OCI-LY7 (cell line): ENCODE measurements around the gene POLRMT. TPM values are rescaled to one million over a fixed set of nuclear protein-coding genes. Genes with fewer than 3 reads are reported as not detected.

Source experiments
- BruUV-seq: library from RNA; stranded (reverse); fragments of 400-500 nt; replicated peaks from 2 replicates; lab custom pipeline; 2021; lab: Mats Ljungman, UMichigan
- CTCF ChIA-PET: fragments of 300-600 bp; sonication (Branson Sonifier 250); formaldehyde crosslinking; loops from one replicate; lab custom pipeline; 2022; ENCODE audit warnings: antibody characterized with exemption; ENCODE audit not compliant: unreplicated experiment; lab: Charles Lee
- POLR2A ChIA-PET: fragments of 300-600 bp; sonication (Branson Sonifier 250); formaldehyde crosslinking; loops from one replicate; lab custom pipeline; 2022; ENCODE audit warnings: antibody characterized with exemption; lab: Charles Lee
- DNase-seq: peaks from one replicate; pipeline ENCODE4 v3.0.0-alpha.2; 2015; ENCODE audit warnings: low spot score
- H2AFZ ChIP-seq: fragments of 200-600 bp; sonication (generic), shearing (Covaris generic); 2 replicates; pipeline ENCODE4 v1.6.1; 2014; ENCODE audit warnings: mild to moderate bottlenecking, antibody characterized with exemption, low read length, moderate library complexity
- H3K27ac ChIP-seq: fragments of 200-600 bp; sonication (generic); 2 replicates; pipeline ENCODE4 v1.5.1; 2014; ENCODE audit warnings: mixed run types, low read depth, mild to moderate bottlenecking, moderate library complexity, low read length, inconsistent platforms; ENCODE audit not compliant: poor library complexity, severe bottlenecking
- H3K36me3 ChIP-seq: fragments of 200-600 bp; sonication (generic); 2 replicates; pipeline ENCODE4 v1.6.1; 2014; ENCODE audit warnings: mild to moderate bottlenecking, antibody characterized with exemption, low read length, moderate library complexity, mixed read lengths; ENCODE audit not compliant: insufficient read depth
- H3K4me1 ChIP-seq: fragments of 200-600 bp; sonication (generic); 2 replicates; pipeline ENCODE4 v1.5.1; 2014; ENCODE audit warnings: mild to moderate bottlenecking, low read length; ENCODE audit not compliant: insufficient read depth, poor library complexity, severe bottlenecking
- H3K4me2 ChIP-seq: fragments of 200-600 bp; sonication (generic); 2 replicates; pipeline ENCODE4 v1.6.1; 2014; ENCODE audit warnings: mild to moderate bottlenecking, low read length
- H3K4me3 ChIP-seq: fragments of 200-600 bp; sonication (generic); 2 replicates; pipeline ENCODE4 v1.5.1; 2014; ENCODE audit warnings: mild to moderate bottlenecking, low read depth, low read length; ENCODE audit not compliant: poor library complexity, severe bottlenecking
- H3K79me2 ChIP-seq: fragments of 200-600 bp; sonication (generic); 2 replicates; pipeline ENCODE4 v1.6.1; 2016; ENCODE audit warnings: low read depth, mild to moderate bottlenecking, low read length, moderate library complexity, mixed read lengths; ENCODE audit not compliant: insufficient read depth
- H3K9me2 ChIP-seq: fragments of 200-600 bp; sonication (generic); 2 replicates; pipeline ENCODE4 v1.6.1; 2016; ENCODE audit warnings: mild to moderate bottlenecking, low read length, mixed read lengths; ENCODE audit not compliant: insufficient read depth
- H3K9me3 ChIP-seq: fragments of 200-600 bp; sonication (generic); 2 replicates; pipeline ENCODE4 v1.6.1; 2014; ENCODE audit warnings: mild to moderate bottlenecking, mixed run types, low read length, mixed read lengths
- H4K20me1 ChIP-seq: fragments of 200-600 bp; sonication (generic); 2 replicates; pipeline ENCODE4 v1.6.1; 2014; ENCODE audit warnings: mild to moderate bottlenecking, antibody characterized with exemption, low read length, moderate library complexity, mixed read lengths; ENCODE audit not compliant: insufficient read depth
- EZH2phosphoT487 ChIP-seq: fragments of 200-600 bp; sonication (generic); IDR thresholded peaks from 2 replicates; pipeline ENCODE4 v1.6.1; 2018; ENCODE audit warnings: low read depth, borderline replicate concordance, mild to moderate bottlenecking, mixed run types, antibody characterized with exemption, low read length, moderate library complexity, mixed read lengths
- intact Hi-C: fragments of 100-400 bp; cut with micrococcal nuclease; formaldehyde crosslinking; loops from one replicate; pipeline ENCODE4 v1.10.0; 2022; ENCODE audit not compliant: unreplicated experiment
- total RNA-seq, 2 experiments: library from RNA; depleted of rRNA in 1 of 2; stranded (reverse); fragments of >200 nt in 1 of 2; shearing (Covaris generic) in 1 of 2; gene quantifications; 2 replicates each; pipeline ENCODE4 v1.2.3, GENCODE V29; 2014 to 2022
- TF ChIP-seq, protein P1 (sequence below): fragments of 200-600 bp; sonication (generic); conservative IDR thresholded peaks from 2 replicates; pipeline ENCODE4 v1.5.1; 2014; ENCODE audit warnings: mild to moderate bottlenecking, antibody characterized with exemption, low read length, moderate library complexity, mixed read lengths

The POLRMT gene
- total RNA-seq, 2 experiments from 2014 or later, result 65.5 to 74.6 TPM

DNA sequence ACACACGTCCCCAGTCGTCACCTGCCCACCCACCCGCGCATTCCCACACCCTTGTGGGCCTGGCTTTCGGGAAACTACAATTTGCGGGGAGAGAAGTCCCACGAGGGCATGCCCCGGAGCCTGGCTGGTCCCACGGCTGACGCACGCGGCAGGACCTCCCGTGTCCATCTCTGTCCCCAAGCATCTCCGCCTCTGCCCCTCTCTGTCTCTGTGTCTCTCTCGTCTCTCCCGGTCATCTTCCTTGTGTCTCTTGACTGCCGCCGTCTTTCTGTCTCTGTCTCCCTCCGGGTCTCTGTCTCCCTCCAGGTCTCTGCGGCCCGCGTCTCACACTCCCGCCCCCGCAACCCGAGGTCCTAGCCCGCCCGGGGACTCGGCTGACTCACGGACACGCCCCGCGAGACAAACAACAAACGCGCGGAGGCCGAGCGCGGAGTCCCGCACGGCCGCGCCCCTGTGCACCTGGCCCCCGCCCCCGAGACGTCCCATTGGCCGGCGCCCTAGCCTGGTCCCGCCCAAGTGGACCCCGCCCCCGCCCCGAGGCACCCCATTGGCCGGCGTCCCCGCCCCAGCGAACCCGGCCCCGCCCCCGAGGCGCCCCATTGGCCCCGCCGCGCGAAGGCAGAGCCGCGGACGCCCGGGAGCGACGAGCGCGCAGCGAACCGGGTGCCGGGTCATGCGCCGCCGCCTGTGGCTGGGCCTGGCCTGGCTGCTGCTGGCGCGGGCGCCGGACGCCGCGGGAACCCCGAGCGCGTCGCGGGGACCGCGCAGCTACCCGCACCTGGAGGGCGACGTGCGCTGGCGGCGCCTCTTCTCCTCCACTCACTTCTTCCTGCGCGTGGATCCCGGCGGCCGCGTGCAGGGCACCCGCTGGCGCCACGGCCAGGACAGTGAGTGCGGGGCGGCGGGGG lies 6.2 kb upstream of the POLRMT start, which contains the start of gene FGF22:
FGF22 (plus strand) TSS at position 627 of the 908 bp plus-strand sequence; CDS start at position 674, 47 bp downstream.
- no TSS peak for BruUV-seq

DNA sequence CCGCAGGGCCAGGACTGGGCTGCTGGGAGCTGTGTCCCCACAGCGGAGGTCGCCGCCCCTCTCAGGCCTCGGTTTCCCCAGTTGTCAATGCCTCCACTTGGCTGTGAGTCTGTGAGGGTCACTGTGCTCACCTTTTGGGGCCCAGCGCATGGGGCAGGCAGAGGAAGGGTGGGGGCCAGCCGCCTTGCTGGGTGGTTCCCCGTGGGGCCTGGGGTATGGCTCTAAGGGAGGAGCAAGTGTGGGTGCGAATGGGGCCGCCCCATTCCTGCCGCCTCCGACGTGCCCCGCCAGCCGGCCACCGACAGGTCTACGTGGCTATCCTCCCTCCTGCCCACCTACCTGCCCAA lies 5.5 kb upstream of the POLRMT start:
- POLR2A ChIA-PET, result no interaction called here
- no peaks in the 10 kb centered on the region for H3K9me2 ChIP-seq
- H2AFZ ChIP-seq, result no peak overlapping the region
- intact Hi-C loops, result no loop called here
- no peaks in the 10 kb centered on the region; the same call in 1 of the 2 replicates for H4K20me1 ChIP-seq
- TF ChIP-seq, protein P1, sequence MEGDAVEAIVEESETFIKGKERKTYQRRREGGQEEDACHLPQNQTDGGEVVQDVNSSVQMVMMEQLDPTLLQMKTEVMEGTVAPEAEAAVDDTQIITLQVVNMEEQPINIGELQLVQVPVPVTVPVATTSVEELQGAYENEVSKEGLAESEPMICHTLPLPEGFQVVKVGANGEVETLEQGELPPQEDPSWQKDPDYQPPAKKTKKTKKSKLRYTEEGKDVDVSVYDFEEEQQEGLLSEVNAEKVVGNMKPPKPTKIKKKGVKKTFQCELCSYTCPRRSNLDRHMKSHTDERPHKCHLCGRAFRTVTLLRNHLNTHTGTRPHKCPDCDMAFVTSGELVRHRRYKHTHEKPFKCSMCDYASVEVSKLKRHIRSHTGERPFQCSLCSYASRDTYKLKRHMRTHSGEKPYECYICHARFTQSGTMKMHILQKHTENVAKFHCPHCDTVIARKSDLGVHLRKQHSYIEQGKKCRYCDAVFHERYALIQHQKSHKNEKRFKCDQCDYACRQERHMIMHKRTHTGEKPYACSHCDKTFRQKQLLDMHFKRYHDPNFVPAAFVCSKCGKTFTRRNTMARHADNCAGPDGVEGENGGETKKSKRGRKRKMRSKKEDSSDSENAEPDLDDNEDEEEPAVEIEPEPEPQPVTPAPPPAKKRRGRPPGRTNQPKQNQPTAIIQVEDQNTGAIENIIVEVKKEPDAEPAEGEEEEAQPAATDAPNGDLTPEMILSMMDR, result no peak
- no peak for TF ChIP-seq EZH2phosphoT487
- peaks cover 6% of the 10 kb centered on the region for H3K4me1 ChIP-seq
- no peak overlapping the region for H3K27ac ChIP-seq
- H3K36me3 ChIP-seq, result peaks cover 6% of the 10 kb centered on the region
- no peaks in the 10 kb centered on the region for H3K9me3 ChIP-seq
- no TSS peak for BruUV-seq
- no peak for DNase-seq
- CTCF ChIA-PET, result no interaction called here
- no peaks in the 10 kb centered on the region for H3K79me2 ChIP-seq
- no peak overlapping the region for H3K4me3 ChIP-seq
- H3K4me2 ChIP-seq, result peak overlapping the region; percentile 73

More for the DNA sequence above, 6.2 kb upstream of the POLRMT start, which contains the start of gene FGF22:
- Histone ChIP-seq H3K27ac (no peak within 1 kb of the TSS), H4K20me1 (no peaks in the 10 kb centered on the region; the same call in 1 of the 2 replicates), H2AFZ (no peak within 1 kb of the TSS), H3K9me2 (no peaks in the 10 kb centered on the region), H3K79me2 (no peaks in the 10 kb centered on the region), H3K36me3 (peaks cover 12% of the 10 kb centered on the region), H3K4me2 (peak within 1 kb of the TSS; percentile 77), H3K4me3 (peak within 1 kb of the TSS; percentile 59), H3K9me3 (no peaks in the 10 kb centered on the region), H3K4me1 (peaks cover 6% of the 10 kb centered on the region)
- intact Hi-C loops, result no loop called here
- DNase-seq, result peak; percentile 91
- ChIA-PET CTCF (no interaction called here), POLR2A (no interaction called here)
- TF ChIP-seq, protein P1, result no peak
- no peak for TF ChIP-seq EZH2phosphoT487
